Activated CD4-positive, alpha-beta T cell treated with anti-CD3 and anti-CD28 coated beads, Interleukin-2, amount 50 U/mL, for 16 hours (primary cell): ENCODE measurements around the gene IP6K1.
"Not testable (repeated sequence)": the region's sequence is repeated elsewhere in the genome, so short reads cannot be mapped to it uniquely, and the experiment has no call there.

Experiments used
- DNase-seq: peaks from one replicate; pipeline ENCODE4 v3.0.0-alpha.2; 2020

The IP6K1 gene

GRCh38 chr3:49786357-49787181 lies at the start of gene IP6K1:
TSS of gene IP6K1 (minus strand) at chr3:49786542. CDS start at chr3:49748040, 38,502 bp downstream.
- peak; percentile 100 for DNase-seq

- DNase-seq = no peak
Observed at GRCh38 chr3:49831341-49831740, 45.0 kb upstream of the IP6K1 start.

GRCh38 chr3:49826016-49826415 lies 39.7 kb upstream of the IP6K1 start:
- no peak for DNase-seq

GRCh38 chr3:49823131-49823530 lies 36.8 kb upstream of the IP6K1 start:
- DNase-seq = not testable (repeated sequence)

- DNase-seq = peak; percentile 30
Observed at GRCh38 chr3:49813497-49814174, 27.3 kb upstream of the IP6K1 start, which contains the start of gene UBA7. TSS of gene UBA7 (minus strand) at chr3:49813953. CDS start at chr3:49813787, 166 bp downstream.

GRCh38 chr3:49812916-49813496 lies 26.7 kb upstream of the IP6K1 start:
- no peak for DNase-seq

- no peak for DNase-seq
Observed at GRCh38 chr3:49807431-49808114, 21.2 kb upstream of the IP6K1 start.

- no peak for DNase-seq
Observed at GRCh38 chr3:49806850-49807249, 20.5 kb upstream of the IP6K1 start.

- DNase-seq = no peak
Observed at GRCh38 chr3:49805897-49806701, 19.8 kb upstream of the IP6K1 start.

GRCh38 chr3:49805367-49805782 lies 19.0 kb upstream of the IP6K1 start:
- DNase-seq = no peak

- DNase-seq = no peak
Observed at GRCh38 chr3:49804141-49805041, 18.0 kb upstream of the IP6K1 start.

- DNase-seq = no peak
Observed at GRCh38 chr3:49803465-49804140, 17.3 kb upstream of the IP6K1 start.

- peak; percentile 90 for DNase-seq
Observed at GRCh38 chr3:49802719-49803464, 16.6 kb upstream of the IP6K1 start, which contains the start of gene INKA1. TSS of gene INKA1 (plus strand) at chr3:49803261. CDS start at chr3:49803393, 132 bp downstream.

GRCh38 chr3:49801160-49801559 lies 14.8 kb upstream of the IP6K1 start:
- DNase-seq = no peak

GRCh38 chr3:49799761-49800160 lies 13.4 kb upstream of the IP6K1 start, which contains the start of gene CDHR4:
TSS of gene CDHR4 (minus strand) at chr3:49799873. CDS start at chr3:49799812, 61 bp downstream.
- DNase-seq = no peak

GRCh38 chr3:49799105-49799504 lies 12.8 kb upstream of the IP6K1 start:
- DNase-seq = no peak

- no peak for DNase-seq
Observed at GRCh38 chr3:49794926-49795905, 8.9 kb upstream of the IP6K1 start.

GRCh38 chr3:49794431-49794830 lies 8.1 kb upstream of the IP6K1 start:
- no peak for DNase-seq
